Measurements from ENCODE around the gene COL23A1.

GRCh38 chr5:178595150-178595549, 5.0 kb upstream of the COL23A1 start:
- TF ChIP-seq CTCF (conservative IDR thresholded peaks at IDR 0.05; ENCODE audit: low read depth, low read length) (no peak), EZH2 (IDR thresholded peaks at IDR 0.05; ENCODE audit: borderline replicate concordance, low read depth, low read length, poor library complexity, severe bottlenecking) (no peak)
